ENCODE measurements around the gene ATRNL1.
"Not testable (repeated sequence)": the region's sequence is repeated elsewhere in the genome, so short reads cannot be mapped to it uniquely, and the experiment has no call there.

Gene ATRNL1

GRCh38 chr10:115173915-115174443, 80.8 kb downstream of the ATRNL1 start:
- TF ChIP-seq CTCF (IDR thresholded peaks at IDR 0.05; ENCODE audit: low read length, missing control alignments) = no peak
- DNase-seq (ENCODE audit: low read depth) = no peak
- H3K4me3 ChIP-seq (replicated peaks; ENCODE audit: low read depth, low read length) = no peak overlapping the region

DNA sequence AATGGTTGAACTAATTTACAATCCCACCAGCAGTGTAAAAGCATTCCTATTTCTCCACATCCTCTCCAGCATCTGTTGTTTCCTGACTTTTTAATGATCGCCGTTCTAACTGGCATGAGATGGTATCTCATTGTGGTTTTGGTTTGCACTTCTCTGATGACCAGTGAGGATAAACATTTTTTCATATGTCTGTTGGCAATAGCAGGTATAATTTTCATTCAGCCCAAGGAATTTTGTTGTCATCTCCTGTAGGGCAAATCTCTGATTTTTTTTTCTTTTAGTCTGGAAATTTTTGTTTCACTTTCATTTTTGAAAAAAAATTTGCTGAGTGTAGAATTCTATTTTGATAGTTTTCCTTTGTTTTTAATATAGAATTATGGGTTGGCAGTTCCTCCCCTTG, 114.1 kb downstream of the ATRNL1 start:
- DNase-seq (ENCODE audit: low read depth); H3K4me3 ChIP-seq (replicated peaks; ENCODE audit: low read depth, low read length): not testable (repeated sequence)

GRCh38 chr10:115209133-115209532, 116.0 kb downstream of the ATRNL1 start:
- no peak for DNase-seq (ENCODE audit: low read depth)
- no peak overlapping the region for H3K4me3 ChIP-seq (replicated peaks; ENCODE audit: low read depth, low read length)
- TF ChIP-seq CTCF (IDR thresholded peaks at IDR 0.05; ENCODE audit: low read length, missing control alignments) = no peak

DNA sequence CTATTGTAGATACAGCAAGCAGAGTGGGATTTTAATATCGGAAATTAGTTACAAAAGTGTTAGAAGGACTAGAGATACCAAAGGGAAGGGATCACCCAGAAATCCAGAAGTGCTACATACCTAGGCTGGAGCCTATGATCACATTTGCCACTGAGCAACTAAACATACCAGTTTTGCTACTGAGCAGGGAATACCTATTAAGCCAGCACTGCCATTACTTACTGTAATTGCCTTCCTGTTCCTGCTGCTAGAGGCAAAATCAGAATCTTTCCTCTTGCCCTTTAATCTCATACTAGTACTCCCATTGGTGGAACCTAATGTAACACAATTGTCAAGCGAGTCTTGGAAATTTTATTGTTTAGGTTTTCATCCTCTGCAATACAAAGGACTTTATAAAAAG, 121.7 kb downstream of the ATRNL1 start:
- TF ChIP-seq CTCF (IDR thresholded peaks at IDR 0.05; ENCODE audit: low read length, missing control alignments) = no peak
- H3K4me3 ChIP-seq (replicated peaks; ENCODE audit: low read depth, low read length) = no peak overlapping the region
- DNase-seq (ENCODE audit: low read depth) = no peak

- H3K4me3 ChIP-seq (replicated peaks; ENCODE audit: low read depth, low read length) = no peak overlapping the region
- no peak for TF ChIP-seq CTCF (IDR thresholded peaks at IDR 0.05; ENCODE audit: low read length, missing control alignments)
- DNase-seq (ENCODE audit: low read depth) = no peak
Observed at GRCh38 chr10:115219203-115219602, 126.0 kb downstream of the ATRNL1 start.

GRCh38 chr10:115222039-115222438, 128.9 kb downstream of the ATRNL1 start:
- TF ChIP-seq CTCF (IDR thresholded peaks at IDR 0.05; ENCODE audit: low read length, missing control alignments) = no peak
- H3K4me3 ChIP-seq (replicated peaks; ENCODE audit: low read depth, low read length) = no peak overlapping the region
- no peak for DNase-seq (ENCODE audit: low read depth)

DNA sequence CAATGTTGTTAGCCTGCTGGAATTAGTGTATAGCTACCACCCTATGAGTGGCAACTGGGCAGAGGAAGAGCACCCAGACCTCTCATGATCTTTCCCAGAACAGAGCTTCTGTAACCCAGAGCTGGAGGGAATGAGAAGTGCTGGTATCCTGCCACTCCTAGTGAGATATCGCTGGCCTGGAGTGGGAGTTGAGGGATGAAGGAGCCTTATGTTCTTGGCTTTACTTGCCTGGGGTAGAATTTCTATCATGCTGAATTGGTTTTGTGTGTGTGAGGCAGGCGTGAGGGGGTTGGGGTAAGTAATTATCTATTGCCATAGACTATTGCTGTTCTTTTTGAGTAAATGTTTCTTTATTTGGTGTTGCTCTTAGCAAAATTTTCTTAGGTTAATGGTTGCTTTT, 146.6 kb downstream of the ATRNL1 start:
- DNase-seq (ENCODE audit: low read depth) = no peak
- no peak overlapping the region for H3K4me3 ChIP-seq (replicated peaks; ENCODE audit: low read depth, low read length)
- no peak for TF ChIP-seq CTCF (IDR thresholded peaks at IDR 0.05; ENCODE audit: low read length, missing control alignments)

All from fibroblast of pulmonary artery (primary cell).